Left renal cortex interstitium (tissue), 4 donors: Measurements from ENCODE around the gene KATNIP. TPM values are rescaled to one million over a fixed set of nuclear protein-coding genes. Genes with fewer than 3 reads are reported as not detected.
A peak's percentile ranks its signal among the peaks of the same experiment; 100 is the strongest.

Experiments
- DNase-seq, 4 donors: peaks; one replicate each; pipeline ENCODE4 v3.0.0-alpha.2; 2013; ENCODE audit warnings: low read depth in 4 of 4, low spot score in 2 of 4, missing footprints in 1 of 4
- polyA plus RNA-seq, 4 donors: library from polyadenylated mRNA; unstranded; fragments of 120-200 nt; gene quantifications; one replicate each; pipeline ENCODE4 v1.2.1, GENCODE V29; 2013; ENCODE audit not compliant: insufficient read length in 4 of 4

KATNIP gene
- polyA plus RNA-seq: 10 to 100 TPM; 20.1 to 31.6 (median 24.0) TPM

DNA sequence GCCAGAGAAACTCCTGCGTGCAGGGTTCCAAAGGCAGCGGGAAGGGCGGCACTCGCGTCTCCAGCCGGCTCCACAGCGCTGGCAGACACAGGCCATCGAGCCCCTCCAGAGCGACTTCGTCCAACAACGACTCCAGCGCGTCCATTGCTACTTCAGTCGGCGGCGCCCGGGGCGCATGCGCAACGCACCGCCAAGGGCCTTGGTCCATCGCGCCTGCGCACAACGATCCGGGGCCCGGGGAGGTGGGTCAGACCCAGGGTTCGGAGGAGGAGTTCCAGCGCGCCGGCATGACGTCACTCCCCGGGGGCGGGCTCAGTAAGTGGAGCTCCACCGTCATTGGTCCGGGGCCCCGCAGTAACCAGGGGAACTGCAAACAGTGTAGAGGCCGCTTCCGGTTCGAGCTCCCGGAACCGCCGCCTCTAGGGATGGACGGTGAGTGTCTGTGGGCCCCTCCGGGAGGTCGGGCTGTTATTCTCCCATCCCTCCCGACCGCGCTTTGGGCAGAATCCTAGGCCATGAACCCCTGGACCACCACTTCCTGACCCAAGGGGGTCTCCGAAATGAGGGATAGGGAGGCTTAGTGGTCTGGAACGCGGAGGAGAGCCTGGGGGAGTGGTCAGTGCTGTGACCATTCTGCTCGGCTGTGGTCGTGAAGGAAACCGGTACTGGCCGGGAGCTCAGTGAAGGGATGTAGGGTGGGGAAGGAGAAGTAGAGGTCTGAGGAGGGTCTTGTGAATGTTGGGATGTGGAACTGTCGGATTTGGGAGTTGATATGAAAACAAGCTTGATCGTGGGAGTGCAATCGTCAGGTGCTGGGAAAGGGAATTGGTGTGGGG lies at the start of gene KATNIP, which contains the start of gene GTF3C1:
TSS of gene KATNIP (plus strand) at position 399 of the 836 bp plus-strand sequence. CDS start at position 426, 27 bp downstream.
TSS of gene GTF3C1 (minus strand) at position 168 of the 836 bp plus-strand sequence. CDS start at position 145, 23 bp downstream.
- DNase-seq: peak; percentile 95 to 99 (median 98)

DNA sequence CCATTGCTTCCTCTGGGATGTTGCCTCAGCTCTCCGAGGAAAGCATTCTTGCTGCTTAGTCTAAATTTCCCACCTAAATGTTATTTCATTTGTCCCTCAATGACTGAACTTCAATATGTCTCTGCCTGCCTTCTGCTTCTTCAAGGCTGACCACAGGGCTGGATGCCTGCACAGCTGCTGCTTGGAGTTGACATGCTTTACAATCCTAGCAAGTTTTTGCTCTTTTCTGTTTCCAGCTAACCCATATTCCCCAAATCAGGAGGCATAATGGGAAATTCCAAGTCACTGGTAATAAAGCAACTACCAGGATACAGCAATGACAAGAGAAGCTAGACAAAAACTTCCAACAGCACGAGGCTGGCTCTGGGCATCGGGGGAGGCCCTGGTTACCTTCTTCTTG lies 49.1 kb upstream of the KATNIP start:
- DNase-seq: no peak

DNA sequence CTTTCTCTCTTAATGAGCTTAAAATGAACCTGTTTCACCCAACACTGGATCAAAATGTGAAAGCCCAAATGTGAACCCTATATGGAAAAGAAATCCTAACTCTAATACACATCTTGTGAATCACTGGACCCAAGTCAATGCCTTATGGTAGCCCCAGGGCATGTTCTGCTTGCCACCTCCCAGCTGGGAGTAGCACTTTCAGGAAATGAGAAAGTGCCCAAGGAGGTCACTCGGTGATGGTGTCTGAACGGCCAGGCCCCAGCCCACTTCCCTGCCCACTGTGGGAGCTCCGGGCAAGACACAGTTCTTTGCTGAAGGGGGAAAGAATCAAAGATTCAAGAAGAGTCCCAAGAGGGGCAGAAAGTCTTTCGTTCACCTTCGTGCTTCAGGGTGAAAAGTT lies 46.3 kb upstream of the KATNIP start:
- DNase-seq: no peak

DNA sequence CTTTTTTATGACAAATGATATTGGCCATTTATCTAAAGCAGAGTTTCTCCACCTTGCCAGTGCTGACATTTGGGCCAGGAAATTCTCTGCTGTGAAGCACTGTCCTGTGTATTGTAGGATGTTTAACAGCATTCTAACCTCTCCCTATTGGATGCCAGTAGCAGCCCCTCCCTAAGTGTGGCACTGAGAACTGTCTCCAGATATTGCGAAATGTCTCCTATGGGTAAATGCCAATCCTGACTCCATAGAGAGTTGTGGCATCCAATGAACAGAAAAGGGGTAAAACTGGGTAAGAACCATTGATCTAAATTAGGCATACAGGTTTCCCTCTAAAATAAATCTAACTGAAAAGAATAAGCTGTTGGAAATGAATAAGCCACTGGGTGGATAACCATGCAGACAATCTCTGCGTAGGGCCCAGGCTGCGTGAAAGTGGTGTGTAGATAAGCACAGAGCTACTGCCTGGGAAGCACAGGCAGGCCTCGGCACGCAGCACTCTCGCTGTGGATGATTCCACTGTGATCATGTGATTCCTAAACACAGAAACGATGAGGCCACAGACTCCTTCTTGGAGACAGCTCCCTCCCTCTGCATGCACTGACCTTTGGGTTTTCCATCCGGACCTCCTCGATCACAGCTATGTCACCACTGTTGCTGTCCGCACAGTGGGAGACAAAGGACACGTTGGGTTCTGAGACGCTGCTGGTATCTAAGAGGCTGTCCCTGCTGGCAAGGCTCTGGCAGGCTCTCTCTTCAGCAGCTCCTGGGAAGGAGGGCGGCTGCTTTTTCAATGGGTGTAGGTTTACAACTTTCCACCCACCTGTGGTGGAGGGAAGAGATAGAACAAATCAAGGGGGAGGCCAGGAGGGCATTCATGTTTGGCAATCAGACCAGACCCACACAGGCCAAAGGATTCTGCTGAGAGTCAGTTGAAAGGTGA lies 44.4 kb upstream of the KATNIP start:
- DNase-seq: no peak

DNA sequence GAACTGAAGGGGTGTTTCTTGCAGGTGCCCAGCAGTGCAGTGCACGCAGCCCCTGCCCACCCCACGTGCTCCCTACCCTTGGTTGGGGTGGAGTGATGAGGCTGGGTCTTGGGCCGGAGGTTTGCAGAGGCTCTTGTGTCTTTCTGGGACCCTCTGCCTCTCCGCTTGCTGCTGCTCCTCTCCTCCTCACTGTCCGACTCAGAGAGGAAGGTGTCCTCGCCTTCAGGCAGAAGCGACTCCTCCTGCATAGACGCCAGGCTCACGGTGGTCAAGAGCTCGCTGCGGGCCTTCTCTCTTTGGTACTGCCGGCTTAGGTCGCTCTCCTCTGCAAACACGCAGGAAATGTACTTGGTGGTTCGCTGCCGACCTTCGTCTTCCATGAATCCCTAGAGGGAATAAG lies 43.2 kb upstream of the KATNIP start:
- no peak for DNase-seq

DNA sequence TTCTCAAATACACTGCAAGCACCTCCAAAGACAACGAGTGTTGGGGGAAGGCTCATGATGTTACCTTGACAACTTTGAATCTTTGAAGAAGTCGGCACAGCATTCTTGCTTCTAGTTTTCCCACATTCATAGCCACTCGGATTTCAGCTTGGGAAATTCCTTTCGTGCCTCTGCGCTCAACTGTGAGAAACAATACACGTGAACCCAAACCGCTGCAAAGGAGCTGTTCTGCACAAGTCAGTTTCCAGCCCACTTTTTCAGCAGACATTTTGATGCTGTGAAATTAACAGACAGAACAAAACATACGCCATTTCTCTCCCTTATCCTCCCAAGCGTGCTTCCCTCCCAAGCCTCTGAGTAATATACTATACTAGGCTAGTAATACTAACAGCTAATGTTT lies 41.5 kb upstream of the KATNIP start:
- peak in 1 of 4 donors; percentile 58 for DNase-seq

DNA sequence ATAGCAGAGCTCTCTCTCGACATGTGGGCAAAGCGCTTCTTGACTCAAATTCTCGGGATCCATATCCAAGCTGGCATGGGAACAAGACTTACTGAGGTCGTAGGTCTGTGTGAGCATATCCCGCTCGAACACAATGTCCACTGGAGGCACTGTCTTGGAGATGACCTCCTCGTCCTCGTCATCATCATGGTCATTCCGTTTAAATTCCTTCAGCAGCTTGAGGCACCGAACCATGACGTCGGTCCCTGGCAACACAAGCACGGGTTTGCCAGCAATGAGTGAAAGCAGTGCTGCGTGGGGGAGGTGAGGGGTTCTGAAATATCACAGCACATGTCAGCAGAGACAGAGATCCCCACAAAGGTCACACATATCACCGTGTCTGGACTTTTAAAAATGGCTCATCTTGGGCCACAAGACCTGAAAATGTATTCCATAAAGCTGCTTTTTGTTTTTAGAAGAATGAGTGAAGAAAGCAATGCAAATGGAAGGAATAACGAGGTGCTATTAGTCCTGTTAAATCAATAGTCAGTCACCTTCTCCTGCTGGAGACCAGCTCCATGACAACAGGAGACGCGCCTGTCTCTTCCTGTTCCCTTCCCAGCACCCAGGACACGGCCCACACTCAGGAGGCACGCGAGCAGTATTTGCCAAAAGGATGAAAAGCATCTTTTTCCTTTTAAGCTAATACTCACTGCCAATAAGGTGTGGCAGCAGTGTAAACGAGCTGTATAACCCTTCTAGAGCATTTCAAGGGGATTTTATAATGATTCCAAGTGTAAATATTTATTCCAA lies 38.1 kb upstream of the KATNIP start:
- DNase-seq: peak in 2 of 4 donors; percentile 44 to 68

DNA sequence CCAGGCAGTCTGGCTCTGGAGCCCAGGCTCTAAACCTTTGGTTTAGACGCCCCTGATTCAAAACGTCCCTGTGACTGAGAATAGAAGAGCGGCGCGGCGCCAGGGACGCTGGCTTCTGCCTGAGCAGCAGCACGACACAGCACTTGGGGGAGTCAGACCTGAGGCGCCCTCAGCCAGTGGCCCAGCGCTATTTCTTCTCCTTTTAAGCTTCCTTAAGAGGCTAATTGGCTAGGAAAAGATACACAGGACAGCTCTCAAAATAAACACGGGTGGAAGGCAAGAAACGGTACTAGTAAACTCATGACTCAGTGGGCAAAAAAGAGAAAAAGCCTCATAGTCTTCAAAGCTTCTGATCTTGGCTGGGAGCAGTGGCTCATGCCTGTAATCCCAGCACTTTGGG lies 35.1 kb upstream of the KATNIP start:
- DNase-seq: no peak

DNA sequence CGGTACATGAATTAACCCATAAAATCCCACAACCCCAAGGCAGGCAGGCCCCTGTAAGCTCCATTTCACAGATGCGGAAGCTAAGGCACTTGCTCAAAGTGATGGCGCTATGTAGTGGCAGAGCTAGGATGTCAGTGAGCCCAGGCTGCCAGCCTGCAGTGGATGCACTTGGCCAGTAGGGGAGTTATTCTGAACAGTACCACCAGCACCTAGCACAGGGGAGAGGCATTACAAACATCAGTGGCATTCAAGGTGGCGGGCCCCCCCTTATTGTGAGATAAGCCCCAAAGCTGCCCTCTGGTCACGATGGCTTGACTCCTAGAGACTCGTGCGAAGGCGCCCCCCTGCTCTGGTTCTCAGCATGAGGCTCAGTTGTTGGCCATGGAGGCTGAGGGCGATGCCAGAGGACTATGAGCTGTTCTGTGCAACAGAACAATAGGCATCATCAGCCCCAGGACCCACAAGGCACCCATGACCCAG lies 34.0 kb upstream of the KATNIP start:
- no peak for DNase-seq

DNA sequence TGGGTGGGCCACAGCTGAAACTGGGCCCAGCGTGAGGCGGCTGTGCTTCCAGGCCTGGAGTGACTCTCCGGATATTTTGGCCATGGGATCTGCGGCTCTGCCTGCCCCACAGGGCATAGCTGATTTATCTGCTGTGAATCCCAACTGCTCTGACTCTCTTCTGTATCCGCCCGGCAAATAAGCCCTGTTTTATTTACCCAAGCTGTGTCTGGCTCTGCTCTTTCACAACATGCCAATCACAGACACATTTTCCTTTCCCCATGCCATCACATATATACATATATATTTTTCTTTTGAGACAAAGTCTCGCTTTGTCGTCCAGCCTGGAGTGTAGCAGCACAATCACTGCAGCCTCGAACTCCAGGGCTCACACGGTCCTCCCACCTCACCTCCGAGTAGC lies 33.6 kb upstream of the KATNIP start:
- no peak for DNase-seq

DNA sequence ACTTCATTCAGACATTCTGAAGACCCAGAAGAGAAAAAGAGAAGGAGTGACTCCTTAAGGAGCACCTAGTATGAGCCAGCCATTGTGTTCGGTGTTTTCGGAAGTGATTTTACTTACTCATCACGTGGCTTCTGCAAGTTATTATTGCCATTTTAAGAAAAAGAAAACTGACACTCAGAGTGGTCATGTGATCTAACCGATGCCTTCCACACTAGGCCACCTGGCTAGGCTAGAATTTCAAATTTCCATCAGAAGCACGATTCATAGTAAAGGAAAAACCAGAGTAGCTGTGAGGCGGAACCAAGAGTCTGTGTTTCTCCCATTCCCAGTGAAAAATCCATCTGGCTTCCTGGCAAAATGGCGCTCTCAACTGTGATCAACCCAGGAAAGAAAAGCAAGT lies 32.3 kb upstream of the KATNIP start:
- DNase-seq: no peak

DNA sequence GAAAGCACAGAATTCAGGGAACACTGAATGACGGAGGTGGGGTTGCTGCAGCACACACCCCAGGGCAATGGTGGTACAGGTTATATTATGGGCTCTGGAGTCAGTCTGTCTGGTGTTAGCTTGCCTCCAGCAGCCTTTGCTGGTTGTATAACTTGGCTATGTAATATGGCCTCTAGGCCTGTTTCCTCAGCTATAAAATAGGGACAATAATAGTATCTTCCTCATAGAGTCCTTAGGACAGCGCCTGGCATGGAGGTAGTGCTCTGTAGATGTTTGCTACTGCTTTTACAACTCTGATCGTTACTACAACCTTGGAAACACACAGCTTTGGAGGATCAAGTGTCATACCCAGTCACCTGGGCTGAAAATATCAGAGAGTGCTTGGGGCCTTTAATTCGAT lies 31.7 kb upstream of the KATNIP start:
- DNase-seq: no peak

DNA sequence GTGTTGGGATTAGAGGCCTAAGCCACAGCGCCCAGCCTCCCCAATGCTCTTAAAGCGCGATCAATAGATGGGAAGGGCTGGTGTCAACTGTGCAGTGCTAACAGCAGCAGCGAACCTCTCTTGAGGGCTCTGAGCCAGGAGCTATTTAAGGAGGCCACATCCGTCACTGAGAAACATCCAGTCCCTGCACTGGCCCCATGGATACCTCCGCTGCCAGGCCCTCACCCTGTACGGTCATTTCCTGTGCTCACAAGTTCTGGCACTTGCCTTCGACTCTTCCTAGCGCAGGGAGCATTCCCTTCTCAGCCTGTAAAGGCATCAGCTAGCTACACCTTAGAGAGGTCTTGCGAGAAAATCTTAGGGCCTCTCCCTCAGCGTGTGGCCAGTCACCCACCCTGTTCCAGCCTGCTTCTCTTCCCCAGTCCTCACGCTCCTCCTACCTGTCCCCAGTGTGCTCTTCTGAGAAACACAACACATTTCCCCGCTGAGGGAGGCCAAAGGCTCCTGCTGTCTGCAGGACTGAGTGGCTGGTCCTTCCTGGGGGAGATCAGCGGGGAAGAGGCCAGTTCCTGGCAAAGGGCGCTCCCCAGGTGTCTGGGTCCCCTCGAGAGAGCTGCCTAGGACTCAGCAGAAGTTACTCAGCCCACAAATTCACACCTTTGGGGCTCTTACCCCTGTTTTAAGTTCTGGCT lies 28.8 kb upstream of the KATNIP start:
- no peak for DNase-seq

DNA sequence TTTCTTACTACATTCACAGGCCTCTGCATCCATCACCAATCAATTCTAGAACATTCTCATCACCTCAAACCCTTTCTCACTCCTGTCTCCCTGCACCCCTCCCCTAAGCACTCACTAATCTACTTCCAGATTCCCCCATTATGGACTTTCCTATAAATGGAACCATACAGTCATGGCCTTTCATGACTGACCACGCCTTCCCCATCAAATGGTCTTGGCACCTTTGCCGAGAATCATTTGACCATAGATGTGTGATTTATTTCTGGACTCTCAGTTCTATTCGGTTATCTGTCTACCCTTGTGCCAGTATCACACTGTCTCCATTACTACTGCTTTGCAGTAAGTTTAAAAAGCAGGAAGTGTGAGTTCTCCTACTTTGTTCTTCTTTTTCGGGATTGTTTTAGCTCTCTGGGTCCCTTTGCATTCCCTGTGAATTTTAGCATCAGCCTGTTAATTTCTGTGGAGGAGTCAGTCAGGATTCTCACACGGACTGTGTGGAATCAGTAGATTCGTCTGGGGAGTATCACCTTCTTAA lies 27.7 kb upstream of the KATNIP start:
- no peak for DNase-seq

DNA sequence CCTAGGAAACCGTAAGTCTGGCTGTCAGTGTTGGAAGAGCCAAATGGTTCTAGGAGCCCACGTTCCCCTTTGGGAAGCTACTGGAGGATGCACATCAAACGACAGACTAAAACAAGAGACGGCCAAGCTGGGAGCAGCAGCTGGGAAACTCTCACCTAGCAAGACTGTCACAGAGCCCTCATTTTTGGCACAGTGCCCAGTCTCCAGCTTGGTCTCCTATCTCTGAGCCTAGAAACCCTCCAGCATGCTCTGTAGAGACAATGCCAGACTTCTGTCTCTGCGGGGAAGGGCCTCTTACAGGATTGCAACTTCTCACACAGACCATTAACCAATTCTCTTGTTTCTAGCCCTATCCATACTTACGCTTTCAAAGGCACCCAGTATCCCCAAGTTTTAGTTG lies 23.8 kb upstream of the KATNIP start:
- no peak for DNase-seq

DNA sequence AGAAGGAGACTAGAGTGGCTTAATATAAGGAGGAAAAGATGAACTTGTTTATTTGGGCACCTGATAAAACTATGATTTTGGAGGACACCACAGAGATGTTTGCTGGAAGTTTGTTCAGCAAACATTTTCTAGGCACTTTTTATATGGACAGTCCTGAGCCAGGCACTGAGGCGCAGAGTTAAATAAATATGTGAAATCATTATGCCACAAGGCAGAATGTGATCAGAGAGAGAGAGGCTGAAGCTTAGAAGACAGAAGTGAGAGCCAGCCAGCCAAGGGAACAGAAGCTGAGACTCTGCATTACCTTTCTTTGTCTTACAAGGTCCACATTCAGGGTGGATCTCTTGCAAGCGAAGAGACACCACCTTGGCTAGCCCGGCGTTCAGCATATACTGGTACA lies 21.6 kb upstream of the KATNIP start:
- DNase-seq: no peak

DNA sequence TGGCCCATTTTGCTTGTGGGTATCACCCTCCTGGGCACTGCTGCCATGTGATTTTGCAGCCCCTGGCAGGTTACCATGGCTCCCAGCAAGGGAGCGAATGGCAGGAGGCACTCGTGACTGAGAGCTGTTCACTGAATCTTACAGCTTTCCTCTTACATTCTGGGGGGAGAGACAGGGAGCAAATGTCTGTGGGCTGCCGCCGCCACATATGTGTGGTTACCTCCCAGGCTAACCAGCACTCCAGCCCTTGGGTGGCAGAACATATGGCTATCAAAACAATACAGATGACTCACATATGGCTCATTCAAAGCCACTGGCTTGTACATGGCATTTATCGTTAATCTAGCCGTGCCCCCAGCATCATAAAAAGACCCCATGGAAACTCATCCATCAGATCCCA lies 20.0 kb upstream of the KATNIP start:
- DNase-seq: no peak

DNA sequence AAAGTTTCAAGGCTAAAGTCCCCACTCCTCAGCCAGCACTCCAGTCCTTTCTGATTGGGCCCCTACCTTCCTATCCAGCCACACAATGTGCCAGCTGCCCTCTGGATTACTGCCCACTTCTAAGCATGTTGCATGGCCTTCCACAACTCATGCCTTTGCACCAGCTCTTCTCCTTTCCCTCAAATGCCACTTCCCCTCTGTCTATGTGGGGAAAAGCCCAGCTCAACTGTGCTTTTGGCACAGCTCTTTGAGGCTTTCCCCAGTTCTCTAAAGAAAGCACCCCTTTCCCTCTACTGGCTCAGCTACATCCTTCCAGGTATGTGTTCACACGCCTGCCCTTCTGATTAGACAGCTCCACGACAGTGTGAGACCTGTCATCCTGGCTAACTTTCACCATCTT lies 18.8 kb upstream of the KATNIP start:
- DNase-seq: no peak
